Spleen (tissue), 7 donors: ENCODE measurements around the gene SLC6A2.

Experiments
- POLR2A ChIP-seq, 3 donors: fragments of 450-650 bp; IDR thresholded peaks; one replicate each; pipeline ENCODE4 v1.5.1; 2017; ENCODE audit warnings: antibody characterized with exemption in 3 of 3, mild to moderate bottlenecking in 1 of 3
- POLR2AphosphoS5 ChIP-seq, 3 donors: sonication (generic); formaldehyde crosslinking; IDR thresholded peaks; one replicate each; pipeline ENCODE4 v1.5.1; 2017; ENCODE audit warnings: antibody characterized with exemption in 3 of 3
- TF ChIP-seq, protein P1 (sequence below), 11 experiments: fragments of 200-600 bp in 7 of 11; fragments of 450-650 bp in 4 of 11; sonication (generic) in 4 of 11; IDR thresholded peaks in 8 of 11; conservative IDR thresholded peaks in 3 of 11; 1 replicate in 7 of 11; 2 replicates in 4 of 11; pipeline versions ENCODE4 v1.4.0 to v1.8.0; 2016 to 2021; ENCODE audit warnings: antibody characterized with exemption in 11 of 11, inconsistent platforms in 4 of 11, mild to moderate bottlenecking in 1 of 11
- donor health status: DM: no; HTN: no; CAD: no; lungs with moderate emphysema.
- donor health status: DM: no; HTN: no; CAD: no.
- donor health status: DM: no; HTN: no; CAD: no.

DNA sequence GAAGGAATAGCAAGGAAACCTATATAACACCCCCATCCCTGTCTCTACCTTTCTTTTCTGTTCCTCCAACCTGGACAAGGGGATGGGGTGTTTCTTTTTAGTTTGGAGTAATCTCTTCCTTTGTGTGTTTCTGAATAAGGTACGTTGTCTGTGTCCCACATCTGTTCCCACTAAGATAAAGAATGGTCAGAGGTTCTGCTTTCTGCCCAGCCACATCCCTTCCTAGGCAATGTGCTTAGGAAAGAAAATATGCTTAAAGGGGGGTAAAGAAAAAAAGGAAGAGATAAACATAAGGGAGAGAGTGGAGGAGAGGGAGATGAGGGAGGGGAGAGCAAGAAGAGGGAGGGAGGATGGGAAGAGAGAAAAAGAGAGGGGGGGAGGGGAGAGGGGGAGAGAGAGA, 35.1 kb downstream of the SLC6A2 start:
- TF ChIP-seq, protein P1, sequence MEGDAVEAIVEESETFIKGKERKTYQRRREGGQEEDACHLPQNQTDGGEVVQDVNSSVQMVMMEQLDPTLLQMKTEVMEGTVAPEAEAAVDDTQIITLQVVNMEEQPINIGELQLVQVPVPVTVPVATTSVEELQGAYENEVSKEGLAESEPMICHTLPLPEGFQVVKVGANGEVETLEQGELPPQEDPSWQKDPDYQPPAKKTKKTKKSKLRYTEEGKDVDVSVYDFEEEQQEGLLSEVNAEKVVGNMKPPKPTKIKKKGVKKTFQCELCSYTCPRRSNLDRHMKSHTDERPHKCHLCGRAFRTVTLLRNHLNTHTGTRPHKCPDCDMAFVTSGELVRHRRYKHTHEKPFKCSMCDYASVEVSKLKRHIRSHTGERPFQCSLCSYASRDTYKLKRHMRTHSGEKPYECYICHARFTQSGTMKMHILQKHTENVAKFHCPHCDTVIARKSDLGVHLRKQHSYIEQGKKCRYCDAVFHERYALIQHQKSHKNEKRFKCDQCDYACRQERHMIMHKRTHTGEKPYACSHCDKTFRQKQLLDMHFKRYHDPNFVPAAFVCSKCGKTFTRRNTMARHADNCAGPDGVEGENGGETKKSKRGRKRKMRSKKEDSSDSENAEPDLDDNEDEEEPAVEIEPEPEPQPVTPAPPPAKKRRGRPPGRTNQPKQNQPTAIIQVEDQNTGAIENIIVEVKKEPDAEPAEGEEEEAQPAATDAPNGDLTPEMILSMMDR (IDR thresholded peaks at IDR 0.05 in 8 of 11, conservative IDR thresholded peaks at IDR 0.05 in 3 of 11): no peak
- TF ChIP-seq POLR2A (IDR thresholded peaks at IDR 0.05): no peak
- no peak for TF ChIP-seq POLR2AphosphoS5 (IDR thresholded peaks at IDR 0.05)
